ENCODE results near the gene HS2ST1.
"Not testable (repeated sequence)": the region's sequence is repeated elsewhere in the genome, so short reads cannot be mapped to it uniquely, and the experiment has no call there.

The HS2ST1 gene

GRCh38 chr1:87007323-87007722, 92.9 kb downstream of the HS2ST1 start:
- Histone ChIP-seq H3K4me3 (replicated peaks; ENCODE audit: insufficient read depth, low read length) (no peak overlapping the region), H3K27ac (replicated peaks) (no peak overlapping the region), H3K27me3 (ENCODE audit: insufficient read depth, poor library complexity, severe bottlenecking) (no peaks in the 10 kb centered on the region)
- TF ChIP-seq CTCF (IDR thresholded peaks at IDR 0.05; ENCODE audit: insufficient read depth, low read length) (no peak), POLR2AphosphoS5 (IDR thresholded peaks at IDR 0.05; ENCODE audit: low read depth) (no peak), REST (IDR thresholded peaks at IDR 0.05; ENCODE audit: insufficient replicate concordance, low read depth) (no peak), SPI1 (IDR thresholded peaks at IDR 0.05; ENCODE audit: borderline replicate concordance, low read depth) (no peak), GABPA (IDR thresholded peaks at IDR 0.05; ENCODE audit: low read depth) (no peak)
- DNase-seq (ENCODE audit: low read depth in 1 of 2, low spot score in 1 of 2), result no peak

GRCh38 chr1:87013385-87013784, 99.0 kb downstream of the HS2ST1 start:
- H3K4me3 ChIP-seq (replicated peaks; ENCODE audit: insufficient read depth, low read length); H3K27me3 ChIP-seq (ENCODE audit: insufficient read depth, poor library complexity, severe bottlenecking); DNase-seq (ENCODE audit: low read depth in 1 of 2, low spot score in 1 of 2); H3K27ac ChIP-seq (replicated peaks): not testable (repeated sequence)

- no peak for DNase-seq (ENCODE audit: low read depth in 1 of 2, low spot score in 1 of 2)
- no peak for TF ChIP-seq CTCF (IDR thresholded peaks at IDR 0.05; ENCODE audit: insufficient read depth, low read length)
- no peak for TF ChIP-seq REST (IDR thresholded peaks at IDR 0.05; ENCODE audit: insufficient replicate concordance, low read depth)
- no peak for TF ChIP-seq POLR2AphosphoS5 (IDR thresholded peaks at IDR 0.05; ENCODE audit: low read depth)
- no peak for TF ChIP-seq SPI1 (IDR thresholded peaks at IDR 0.05; ENCODE audit: borderline replicate concordance, low read depth)
- no peak for TF ChIP-seq GABPA (IDR thresholded peaks at IDR 0.05; ENCODE audit: low read depth)
Observed at GRCh38 chr1:87017998-87018672, 103.7 kb downstream of the HS2ST1 start.

GRCh38 chr1:87023326-87023725, 108.9 kb downstream of the HS2ST1 start:
- TF ChIP-seq CTCF (IDR thresholded peaks at IDR 0.05; ENCODE audit: insufficient read depth, low read length), result no peak
- TF ChIP-seq POLR2AphosphoS5 (IDR thresholded peaks at IDR 0.05; ENCODE audit: low read depth), result no peak
- TF ChIP-seq GABPA (IDR thresholded peaks at IDR 0.05; ENCODE audit: low read depth), result no peak
- no peak for TF ChIP-seq SPI1 (IDR thresholded peaks at IDR 0.05; ENCODE audit: borderline replicate concordance, low read depth)
- no peak for TF ChIP-seq REST (IDR thresholded peaks at IDR 0.05; ENCODE audit: insufficient replicate concordance, low read depth)
- Histone ChIP-seq H3K27me3 (ENCODE audit: insufficient read depth, poor library complexity, severe bottlenecking) (no peaks in the 10 kb centered on the region), H3K4me3 (replicated peaks; ENCODE audit: insufficient read depth, low read length) (no peak overlapping the region), H3K27ac (replicated peaks) (no peak overlapping the region)
- no peak for DNase-seq (ENCODE audit: low read depth in 1 of 2, low spot score in 1 of 2)

More at GRCh38 chr1:87017998-87018672, 103.7 kb downstream of the HS2ST1 start:
- no peak overlapping the region for H3K27ac ChIP-seq (replicated peaks)
- no peak overlapping the region for H3K4me3 ChIP-seq (replicated peaks; ENCODE audit: insufficient read depth, low read length)
- no peaks in the 10 kb centered on the region for H3K27me3 ChIP-seq (ENCODE audit: insufficient read depth, poor library complexity, severe bottlenecking)

Measured in HL-60 (cell line).